Gastroesophageal sphincter (tissue), 4 donors: ENCODE measurements around the gene TMPRSS3. TPM values are rescaled to one million over a fixed set of nuclear protein-coding genes. Genes with fewer than 3 reads are reported as not detected.

Source experiments
- ATAC-seq: fragments of 150-250 bp; one replicate; pipeline ENCODE4 v1.9.1; 2016; ENCODE audit warnings: mild to moderate bottlenecking, moderate library complexity
- H3K27ac ChIP-seq, 4 donors: fragments of 200-600 bp; sonication (generic) in 3 of 4; 1 replicate in 3 of 4; 2 replicates in 1 of 4; pipeline ENCODE4 v1.5.1; 2016 to 2019
- H3K27me3 ChIP-seq: fragments of 200-600 bp; sonication (generic); one replicate; pipeline ENCODE4 v1.5.1; 2019
- H3K36me3 ChIP-seq, 2 donors: fragments of 200-600 bp; sonication (generic); one replicate each; pipeline ENCODE4 v1.5.1; 2019; ENCODE audit warnings: control low read depth in 1 of 2
- H3K4me1 ChIP-seq, 3 donors: fragments of 200-600 bp; sonication (generic); 1 replicate in 2 of 3; 2 replicates in 1 of 3; pipeline ENCODE4 v1.5.1; 2016 to 2019; ENCODE audit warnings: control low read depth in 2 of 3
- H3K4me3 ChIP-seq, 2 donors: fragments of 200-600 bp; sonication (generic); one replicate each; pipeline ENCODE4 v1.5.1; 2019; ENCODE audit warnings: mild to moderate bottlenecking in 1 of 2, moderate library complexity in 1 of 2
- H3K9me3 ChIP-seq, 3 donors: fragments of 200-600 bp; sonication (generic); one replicate each; pipeline ENCODE4 v1.5.1; 2017 to 2019; ENCODE audit warnings: control low read depth in 2 of 3
- CTCF ChIP-seq, 4 experiments: fragments of 200-600 bp in 2 of 4; fragments of 450-650 bp in 2 of 4; sonication (generic) in 1 of 4; IDR thresholded peaks; one replicate each; pipeline ENCODE4 v1.5.1; 2017 to 2019; ENCODE audit warnings: antibody characterized with exemption in 4 of 4, mild to moderate bottlenecking in 2 of 4, moderate library complexity in 2 of 4
- EP300 ChIP-seq: sonication (generic); formaldehyde crosslinking; IDR thresholded peaks from one replicate; pipeline ENCODE4 v1.6.1; 2017; ENCODE audit warnings: antibody characterized with exemption, mild to moderate bottlenecking
- POLR2A ChIP-seq, 2 donors: fragments of 450-650 bp; IDR thresholded peaks; one replicate each; pipeline ENCODE4 v1.6.1; 2017; ENCODE audit warnings: antibody characterized with exemption in 2 of 2, mild to moderate bottlenecking in 2 of 2, moderate library complexity in 1 of 2
- POLR2AphosphoS5 ChIP-seq: sonication (generic); formaldehyde crosslinking; IDR thresholded peaks from one replicate; pipeline ENCODE4 v1.6.1; 2017; ENCODE audit warnings: antibody characterized with exemption
- WGBS, 2 donors: methylation state at CpG; one replicate each; pipeline ENCODE4 v1.1.5; 2018; ENCODE audit warnings: low coverage in 1 of 2; 5-methylcytosine and 5-hydroxymethylcytosine counted together
- total RNA-seq, 4 donors: library from RNA; depleted of rRNA; stranded (reverse); fragments of >200 nt; gene quantifications; one replicate each; pipeline ENCODE4 v1.1.0, GENCODE V29; 2016

Gene TMPRSS3
- total RNA-seq = under 1 TPM in 1 of 4 donors, not detected in 3; 0.52 TPM

GRCh38 chr21:42395905-42396651, at the start of gene TMPRSS3:
TMPRSS3 (minus strand) TSS chr21:42396052; CDS start chr21:42395417, 635 bp downstream.
- H3K9me3 ChIP-seq = no peaks in the 10 kb centered on the region
- no peak for ATAC-seq
- no peaks in the 10 kb centered on the region for H3K4me1 ChIP-seq
- H3K36me3 ChIP-seq = no peaks in the 10 kb centered on the region
- no peak within 1 kb of the TSS for H3K27ac ChIP-seq
- WGBS, 2 donors = 55 to 64% methylated on average over 10 of the region's 17 CpGs
- H3K27me3 ChIP-seq = peaks cover 33% of the 10 kb centered on the region
- H3K4me3 ChIP-seq = no peak within 1 kb of the TSS
- no peak for TF ChIP-seq CTCF (IDR thresholded peaks at IDR 0.05)
- TF ChIP-seq POLR2AphosphoS5 = no peak
- no peak for TF ChIP-seq POLR2A (IDR thresholded peaks at IDR 0.05)
- TF ChIP-seq EP300 = no peak

GRCh38 chr21:42445311-42445710, 49.5 kb upstream of the TMPRSS3 start:
- no peaks in the 10 kb centered on the region for H3K36me3 ChIP-seq
- ATAC-seq = no peak
- no peak overlapping the region for H3K27ac ChIP-seq
- no peak overlapping the region for H3K4me3 ChIP-seq
- H3K4me1 ChIP-seq = no peaks in the 10 kb centered on the region
- no peaks in the 10 kb centered on the region for H3K9me3 ChIP-seq
- no peak for TF ChIP-seq EP300
- TF ChIP-seq POLR2AphosphoS5 = no peak
- no peak for TF ChIP-seq CTCF (IDR thresholded peaks at IDR 0.05)
- TF ChIP-seq POLR2A (IDR thresholded peaks at IDR 0.05) = no peak
- WGBS, 2 donors = no CpG with 5 or more reads among the region's 7 CpGs
- peaks cover 43% of the 10 kb centered on the region for H3K27me3 ChIP-seq

- TF ChIP-seq POLR2A (IDR thresholded peaks at IDR 0.05) = no peak
- no peak for TF ChIP-seq EP300
- TF ChIP-seq POLR2AphosphoS5 = no peak
- no peak for TF ChIP-seq CTCF (IDR thresholded peaks at IDR 0.05)
- Histone ChIP-seq H3K36me3 (no peaks in the 10 kb centered on the region), H3K9me3 (no peaks in the 10 kb centered on the region), H3K27me3 (peaks cover 43% of the 10 kb centered on the region), H3K4me3 (no peak overlapping the region), H3K27ac (no peak overlapping the region), H3K4me1 (no peaks in the 10 kb centered on the region)
- no peak for ATAC-seq
- WGBS, 2 donors = 74 to 81% methylated on average over 4 to 10 of the region's 10 CpGs
Observed at GRCh38 chr21:42444745-42445059, 48.9 kb upstream of the TMPRSS3 start.

GRCh38 chr21:42443876-42444744, 48.3 kb upstream of the TMPRSS3 start:
- no peaks in the 10 kb centered on the region for H3K9me3 ChIP-seq
- H3K36me3 ChIP-seq = no peaks in the 10 kb centered on the region
- H3K4me3 ChIP-seq = no peak overlapping the region
- 67 to 71% methylated on average over 7 to 9 of the region's 34 CpGs for WGBS, 2 donors
- no peak for ATAC-seq
- H3K4me1 ChIP-seq = no peaks in the 10 kb centered on the region
- H3K27ac ChIP-seq = no peak overlapping the region
- TF ChIP-seq POLR2A (IDR thresholded peaks at IDR 0.05) = no peak
- TF ChIP-seq EP300 = no peak
- TF ChIP-seq POLR2AphosphoS5 = no peak
- peaks cover 43% of the 10 kb centered on the region for H3K27me3 ChIP-seq

- TF ChIP-seq POLR2A (IDR thresholded peaks at IDR 0.05) (no peak), POLR2AphosphoS5 (no peak), EP300 (no peak), CTCF (IDR thresholded peaks at IDR 0.05) (no peak)
- H3K4me1 ChIP-seq = no peaks in the 10 kb centered on the region
- no peak overlapping the region for H3K27ac ChIP-seq
- peaks cover 42% of the 10 kb centered on the region for H3K27me3 ChIP-seq
- H3K36me3 ChIP-seq = no peaks in the 10 kb centered on the region
- no peak overlapping the region for H3K4me3 ChIP-seq
- ATAC-seq = no peak
- H3K9me3 ChIP-seq = no peaks in the 10 kb centered on the region
- 73 to 76% methylated on average over 6 to 8 of the region's 15 CpGs for WGBS, 2 donors
Observed at GRCh38 chr21:42443181-42443785, 47.4 kb upstream of the TMPRSS3 start.
